AG10803 (cell line): ENCODE data around the gene CDH23.
"Not testable (repeated sequence)": the region's sequence is repeated elsewhere in the genome, so short reads cannot be mapped to it uniquely, and the experiment has no call there.

Source experiments
- DNase-seq: peaks from one replicate; pipeline ENCODE4 v3.0.0; 2010; ENCODE audit warnings: low read depth
- H3K4me3 ChIP-seq: 2 replicates; pipeline ENCODE4 v1.5.1; 2011; ENCODE audit warnings: mild to moderate bottlenecking, low read length, control low read depth
- TF ChIP-seq, protein P1 (sequence below): conservative IDR thresholded peaks from 2 replicates; pipeline ENCODE4 v1.5.1; 2011; ENCODE audit warnings: mild to moderate bottlenecking, low read length, control low read depth, inconsistent platforms

CDH23 gene

DNA sequence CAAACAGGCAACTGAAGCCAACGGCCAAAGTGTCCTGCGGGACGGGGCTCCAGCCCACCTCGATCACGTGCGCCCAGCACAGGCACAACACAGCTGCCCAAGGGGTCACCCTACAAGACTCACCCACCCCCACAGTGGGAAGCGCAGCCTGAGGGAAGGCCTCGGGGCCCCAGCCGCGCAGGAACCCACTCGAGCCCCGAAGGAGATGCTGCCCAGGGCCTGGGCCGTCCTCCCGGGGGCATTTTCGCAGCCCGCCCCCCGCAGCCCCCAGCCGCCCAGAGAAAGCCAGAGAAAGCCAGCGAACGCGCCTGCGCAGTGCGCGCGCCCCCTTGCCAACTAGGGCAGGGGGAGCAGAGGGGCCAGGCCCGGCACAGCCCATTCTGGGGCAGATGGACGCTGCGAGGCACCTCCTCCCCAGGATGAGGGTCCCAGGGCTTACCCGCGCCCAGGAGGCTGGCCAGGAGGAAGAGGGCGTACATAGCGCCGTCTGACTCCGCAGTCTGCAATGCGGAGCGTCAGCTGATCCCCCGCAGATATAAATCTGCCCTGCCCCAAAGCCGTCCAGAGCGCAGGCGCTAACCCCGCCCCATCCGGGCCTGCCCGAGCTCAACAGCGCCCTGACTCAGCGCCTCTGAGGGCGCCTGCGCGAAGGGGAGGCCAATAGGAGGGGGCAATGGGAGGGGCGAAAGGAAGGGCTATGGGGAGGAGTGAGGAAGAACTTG lies 454.2 kb downstream of the CDH23 start, which contains the start of gene PSAP:
PSAP (minus strand) TSS at position 509 of the 722 bp plus-strand sequence; CDS start at position 479, 30 bp downstream.
- TF ChIP-seq, protein P1, sequence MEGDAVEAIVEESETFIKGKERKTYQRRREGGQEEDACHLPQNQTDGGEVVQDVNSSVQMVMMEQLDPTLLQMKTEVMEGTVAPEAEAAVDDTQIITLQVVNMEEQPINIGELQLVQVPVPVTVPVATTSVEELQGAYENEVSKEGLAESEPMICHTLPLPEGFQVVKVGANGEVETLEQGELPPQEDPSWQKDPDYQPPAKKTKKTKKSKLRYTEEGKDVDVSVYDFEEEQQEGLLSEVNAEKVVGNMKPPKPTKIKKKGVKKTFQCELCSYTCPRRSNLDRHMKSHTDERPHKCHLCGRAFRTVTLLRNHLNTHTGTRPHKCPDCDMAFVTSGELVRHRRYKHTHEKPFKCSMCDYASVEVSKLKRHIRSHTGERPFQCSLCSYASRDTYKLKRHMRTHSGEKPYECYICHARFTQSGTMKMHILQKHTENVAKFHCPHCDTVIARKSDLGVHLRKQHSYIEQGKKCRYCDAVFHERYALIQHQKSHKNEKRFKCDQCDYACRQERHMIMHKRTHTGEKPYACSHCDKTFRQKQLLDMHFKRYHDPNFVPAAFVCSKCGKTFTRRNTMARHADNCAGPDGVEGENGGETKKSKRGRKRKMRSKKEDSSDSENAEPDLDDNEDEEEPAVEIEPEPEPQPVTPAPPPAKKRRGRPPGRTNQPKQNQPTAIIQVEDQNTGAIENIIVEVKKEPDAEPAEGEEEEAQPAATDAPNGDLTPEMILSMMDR: no peak
- DNase-seq: peak; percentile 96

DNA sequence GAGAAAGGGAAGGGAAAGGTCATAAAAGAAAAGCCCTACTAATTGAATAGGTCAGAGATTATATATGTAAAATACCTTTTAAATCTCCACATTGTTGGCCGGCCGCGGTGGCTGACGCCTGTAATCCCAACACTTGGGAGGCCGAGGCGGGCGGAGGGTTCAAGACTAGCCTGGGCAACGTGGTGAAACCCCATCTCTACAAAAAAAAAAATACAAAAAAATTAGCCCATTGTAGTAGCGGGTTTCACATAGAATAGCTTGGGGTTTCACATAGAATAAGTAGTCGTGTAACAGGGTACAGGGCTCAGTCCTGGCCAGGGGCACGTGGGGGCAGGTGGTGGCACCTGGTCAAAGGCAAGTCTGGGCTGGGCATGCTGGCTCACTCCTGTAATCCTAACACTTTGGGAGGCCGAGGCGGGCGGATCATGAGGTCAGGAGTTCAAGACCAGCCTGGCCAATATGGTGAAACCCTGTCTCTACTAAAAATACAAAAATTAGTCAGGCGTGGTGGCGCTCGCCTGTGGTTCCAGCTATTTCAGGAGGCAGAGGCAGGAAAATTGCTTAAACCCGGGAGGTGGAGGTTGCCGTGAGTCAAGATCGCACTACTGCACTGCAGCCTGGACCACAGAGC lies 454.9 kb downstream of the CDH23 start:
- H3K4me3 ChIP-seq: peak overlapping the region; percentile 44
- not testable (repeated sequence) for DNase-seq

More for the DNA sequence above, 454.2 kb downstream of the CDH23 start, which contains the start of gene PSAP:
- peak within 1 kb of the TSS; percentile 99 for H3K4me3 ChIP-seq

DNA sequence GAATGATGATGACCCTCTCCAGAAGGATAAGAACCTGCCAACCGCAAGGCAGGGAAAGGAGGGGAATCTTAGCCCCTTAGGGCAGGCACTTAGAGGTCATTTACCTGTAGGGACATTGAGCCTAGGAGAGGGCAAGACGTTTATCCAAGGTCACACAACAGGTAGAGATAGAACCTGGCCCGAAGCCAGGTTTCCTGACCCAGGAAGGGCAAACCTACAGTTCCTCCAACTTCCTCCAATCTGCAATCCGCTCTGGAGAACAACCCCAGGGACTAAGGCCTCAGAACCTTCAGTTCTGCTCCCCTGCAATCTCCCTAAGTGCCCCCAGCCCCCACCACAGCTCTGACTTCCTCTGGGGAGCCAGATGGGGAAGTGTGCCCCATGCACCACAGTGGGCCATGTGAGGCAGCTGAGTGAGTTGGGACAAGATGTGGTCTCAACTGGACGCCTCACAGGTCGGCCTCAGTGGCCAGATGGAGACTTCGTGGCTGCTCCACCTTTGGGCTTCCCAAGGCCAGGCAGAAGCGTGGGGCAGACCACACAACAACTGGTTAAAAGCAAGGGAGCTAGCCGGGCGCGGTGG lies 455.7 kb downstream of the CDH23 start:
- DNase-seq: no peak
- TF ChIP-seq, protein P1: no peak
- no peak overlapping the region for H3K4me3 ChIP-seq

DNA sequence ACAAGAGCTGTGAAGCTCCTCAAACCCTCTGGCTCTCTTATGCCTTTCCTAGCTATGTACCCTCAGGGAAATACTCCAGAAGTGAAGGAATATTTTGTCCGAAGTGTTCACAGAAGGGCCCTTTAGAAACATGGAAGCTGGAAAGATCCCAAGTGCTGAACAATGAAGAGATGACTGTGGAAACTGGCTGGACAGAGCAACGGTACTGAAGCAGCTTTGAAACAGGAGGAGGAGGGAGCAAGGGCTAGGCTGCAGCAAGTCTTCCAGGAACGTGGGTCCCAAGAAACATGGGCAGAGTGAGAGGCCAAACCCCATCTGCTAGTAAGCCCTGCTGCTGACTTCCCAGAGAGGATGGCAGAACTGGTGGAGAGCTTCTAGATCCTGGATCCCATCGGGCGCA lies 457.3 kb downstream of the CDH23 start:
- DNase-seq: peak; percentile 46
- H3K4me3 ChIP-seq: no peak overlapping the region
- TF ChIP-seq, protein P1: no peak

DNA sequence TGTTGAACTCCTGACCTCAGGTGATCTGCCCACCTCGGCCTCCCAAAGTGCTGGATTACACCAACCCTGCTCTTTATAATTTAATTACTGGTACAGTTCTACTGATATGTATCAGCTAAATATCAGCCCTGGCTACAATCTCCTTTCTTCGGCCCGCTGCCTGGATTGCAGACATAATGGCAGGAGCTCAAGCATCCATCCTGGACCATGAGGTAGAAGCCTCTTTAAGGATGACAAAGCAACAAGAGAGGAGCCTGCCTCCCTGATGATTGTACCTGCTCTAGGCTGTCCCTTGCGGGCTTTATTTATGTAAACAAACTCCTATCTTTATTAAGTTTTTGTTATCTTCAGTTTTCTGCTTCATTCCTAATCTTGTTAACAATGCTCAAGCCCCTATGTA lies 459.9 kb downstream of the CDH23 start:
- TF ChIP-seq, protein P1: no peak
- DNase-seq: no peak

DNA sequence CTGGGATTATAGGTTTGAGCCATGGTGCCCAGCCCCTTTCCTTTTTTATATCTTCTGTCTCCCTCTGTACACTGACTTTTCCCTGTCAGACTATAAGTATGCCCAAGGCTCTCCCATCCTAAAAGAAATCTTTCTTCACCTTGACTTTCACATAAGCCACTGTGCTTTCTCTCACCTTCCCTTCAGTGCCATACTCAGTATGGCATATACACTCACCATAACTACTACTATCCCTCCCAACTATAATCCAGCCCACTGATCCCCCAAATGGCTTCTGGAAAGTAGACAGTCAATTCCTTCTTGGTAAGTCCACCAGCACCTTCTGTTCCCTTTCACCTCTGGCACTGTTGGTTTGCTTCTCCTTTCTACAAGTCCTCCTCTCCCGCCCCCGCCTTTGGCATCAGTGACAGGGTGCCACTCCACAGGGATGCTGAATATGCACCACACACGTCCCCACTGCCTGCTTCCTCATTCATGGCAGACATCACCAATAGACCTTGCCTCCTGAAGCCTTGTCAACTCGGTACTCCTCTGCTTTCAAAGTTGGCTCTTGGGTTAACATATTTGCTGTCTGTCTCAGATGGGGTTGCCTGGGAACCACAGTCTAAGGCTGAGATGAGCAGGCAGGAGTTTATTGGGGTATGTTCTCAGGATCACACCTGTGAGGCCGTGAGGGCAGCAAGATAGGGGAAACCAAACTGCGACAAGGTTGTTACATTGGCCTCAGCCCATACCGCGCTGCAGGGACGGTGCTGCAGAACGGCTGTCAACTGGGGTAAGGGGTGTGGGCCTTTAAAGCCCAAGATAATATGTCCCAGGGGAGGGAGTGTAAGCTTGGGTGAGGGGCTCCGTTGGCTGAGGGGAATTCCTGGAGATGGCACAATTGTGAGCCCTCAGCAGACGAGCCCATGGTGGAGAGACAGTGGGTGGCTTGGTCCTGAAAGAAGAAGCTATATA lies 461.5 kb downstream of the CDH23 start:
- H3K4me3 ChIP-seq: no peak overlapping the region
- DNase-seq: no peak
- TF ChIP-seq, protein P1: no peak

More for the DNA sequence above, 459.9 kb downstream of the CDH23 start:
- H3K4me3 ChIP-seq: no peak overlapping the region
